ENCODE data around the gene NXPH1. TPM values are rescaled to one million over a fixed set of nuclear protein-coding genes. Genes with fewer than 3 reads are reported as not detected.
A peak's percentile ranks its signal among the peaks of the same experiment; 100 is the strongest.

The NXPH1 gene
- total and polyA plus RNA-seq, 9 of the 15 experiments (the other 6 are each of a cell fraction or from before 2014, with no cell fraction given) = 0.16 TPM; not detected in 8

DNA sequence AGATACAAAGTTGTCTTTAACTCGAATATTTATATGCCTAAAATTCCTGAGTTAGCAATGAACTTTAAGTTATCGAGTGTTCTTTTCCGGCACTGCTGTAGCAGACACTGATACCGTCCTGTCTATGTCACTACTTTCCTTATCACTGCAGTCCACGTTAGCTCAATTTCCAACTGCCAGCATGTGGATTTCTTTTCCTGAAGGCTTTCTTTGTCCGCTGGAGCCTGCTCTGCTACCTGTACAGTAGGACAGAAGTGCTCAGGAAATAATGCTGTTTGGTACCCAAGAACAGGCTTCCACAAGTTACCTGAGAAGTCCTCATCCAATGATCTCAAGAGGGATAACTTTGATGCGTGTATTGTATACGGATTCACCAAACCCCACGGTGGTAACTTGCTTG, 329.4 kb downstream of the NXPH1 start (continued):
- TF ChIP-seq SAP30 (IDR thresholded peaks at IDR 0.05; ENCODE audit: borderline replicate concordance, insufficient read depth, low read depth, low read length, poor library complexity, severe bottlenecking) = no peak
- no peak for TF ChIP-seq ZNF274 (IDR thresholded peaks at IDR 0.05; ENCODE audit: borderline replicate concordance, low read depth, low read length)
- no peak for TF ChIP-seq ZNF263 (CRISPR knock-in tag; IDR thresholded peaks at IDR 0.05; ENCODE audit: borderline replicate concordance)
- TF ChIP-seq, protein P1, sequence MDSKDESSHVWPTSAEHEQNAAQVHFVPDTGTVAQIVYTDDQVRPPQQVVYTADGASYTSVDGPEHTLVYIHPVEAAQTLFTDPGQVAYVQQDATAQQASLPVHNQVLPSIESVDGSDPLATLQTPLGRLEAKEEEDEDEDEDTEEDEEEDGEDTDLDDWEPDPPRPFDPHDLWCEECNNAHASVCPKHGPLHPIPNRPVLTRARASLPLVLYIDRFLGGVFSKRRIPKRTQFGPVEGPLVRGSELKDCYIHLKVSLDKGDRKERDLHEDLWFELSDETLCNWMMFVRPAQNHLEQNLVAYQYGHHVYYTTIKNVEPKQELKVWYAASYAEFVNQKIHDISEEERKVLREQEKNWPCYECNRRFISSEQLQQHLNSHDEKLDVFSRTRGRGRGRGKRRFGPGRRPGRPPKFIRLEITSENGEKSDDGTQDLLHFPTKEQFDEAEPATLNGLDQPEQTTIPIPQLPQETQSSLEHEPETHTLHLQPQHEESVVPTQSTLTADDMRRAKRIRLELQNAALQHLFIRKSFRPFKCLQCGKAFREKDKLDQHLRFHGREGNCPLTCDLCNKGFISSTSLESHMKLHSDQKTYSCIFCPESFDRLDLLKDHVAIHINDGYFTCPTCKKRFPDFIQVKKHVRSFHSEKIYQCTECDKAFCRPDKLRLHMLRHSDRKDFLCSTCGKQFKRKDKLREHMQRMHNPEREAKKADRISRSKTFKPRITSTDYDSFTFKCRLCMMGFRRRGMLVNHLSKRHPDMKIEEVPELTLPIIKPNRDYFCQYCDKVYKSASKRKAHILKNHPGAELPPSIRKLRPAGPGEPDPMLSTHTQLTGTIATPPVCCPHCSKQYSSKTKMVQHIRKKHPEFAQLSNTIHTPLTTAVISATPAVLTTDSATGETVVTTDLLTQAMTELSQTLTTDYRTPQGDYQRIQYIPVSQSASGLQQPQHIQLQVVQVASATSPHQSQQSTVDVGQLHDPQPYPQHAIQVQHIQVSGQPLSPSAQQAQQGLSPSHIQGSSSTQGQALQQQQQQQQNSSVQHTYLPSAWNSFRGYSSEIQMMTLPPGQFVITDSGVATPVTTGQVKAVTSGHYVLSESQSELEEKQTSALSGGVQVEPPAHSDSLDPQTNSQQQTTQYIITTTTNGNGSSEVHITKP (IDR thresholded peaks at IDR 0.05; ENCODE audit: partially characterized antibody) = no peak
- TF ChIP-seq, protein P2, sequence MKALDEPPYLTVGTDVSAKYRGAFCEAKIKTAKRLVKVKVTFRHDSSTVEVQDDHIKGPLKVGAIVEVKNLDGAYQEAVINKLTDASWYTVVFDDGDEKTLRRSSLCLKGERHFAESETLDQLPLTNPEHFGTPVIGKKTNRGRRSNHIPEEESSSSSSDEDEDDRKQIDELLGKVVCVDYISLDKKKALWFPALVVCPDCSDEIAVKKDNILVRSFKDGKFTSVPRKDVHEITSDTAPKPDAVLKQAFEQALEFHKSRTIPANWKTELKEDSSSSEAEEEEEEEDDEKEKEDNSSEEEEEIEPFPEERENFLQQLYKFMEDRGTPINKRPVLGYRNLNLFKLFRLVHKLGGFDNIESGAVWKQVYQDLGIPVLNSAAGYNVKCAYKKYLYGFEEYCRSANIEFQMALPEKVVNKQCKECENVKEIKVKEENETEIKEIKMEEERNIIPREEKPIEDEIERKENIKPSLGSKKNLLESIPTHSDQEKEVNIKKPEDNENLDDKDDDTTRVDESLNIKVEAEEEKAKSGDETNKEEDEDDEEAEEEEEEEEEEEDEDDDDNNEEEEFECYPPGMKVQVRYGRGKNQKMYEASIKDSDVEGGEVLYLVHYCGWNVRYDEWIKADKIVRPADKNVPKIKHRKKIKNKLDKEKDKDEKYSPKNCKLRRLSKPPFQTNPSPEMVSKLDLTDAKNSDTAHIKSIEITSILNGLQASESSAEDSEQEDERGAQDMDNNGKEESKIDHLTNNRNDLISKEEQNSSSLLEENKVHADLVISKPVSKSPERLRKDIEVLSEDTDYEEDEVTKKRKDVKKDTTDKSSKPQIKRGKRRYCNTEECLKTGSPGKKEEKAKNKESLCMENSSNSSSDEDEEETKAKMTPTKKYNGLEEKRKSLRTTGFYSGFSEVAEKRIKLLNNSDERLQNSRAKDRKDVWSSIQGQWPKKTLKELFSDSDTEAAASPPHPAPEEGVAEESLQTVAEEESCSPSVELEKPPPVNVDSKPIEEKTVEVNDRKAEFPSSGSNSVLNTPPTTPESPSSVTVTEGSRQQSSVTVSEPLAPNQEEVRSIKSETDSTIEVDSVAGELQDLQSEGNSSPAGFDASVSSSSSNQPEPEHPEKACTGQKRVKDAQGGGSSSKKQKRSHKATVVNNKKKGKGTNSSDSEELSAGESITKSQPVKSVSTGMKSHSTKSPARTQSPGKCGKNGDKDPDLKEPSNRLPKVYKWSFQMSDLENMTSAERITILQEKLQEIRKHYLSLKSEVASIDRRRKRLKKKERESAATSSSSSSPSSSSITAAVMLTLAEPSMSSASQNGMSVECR (CRISPR knock-in tag; IDR thresholded peaks at IDR 0.05) = no peak
- TF ChIP-seq SP2 (IDR thresholded peaks at IDR 0.05; ENCODE audit: extremely low read depth, low read depth, low read length, poor library complexity, severe bottlenecking) = no peak
- peak; percentile 33; the same call in 1 of the 2 replicates for TF ChIP-seq PHF8 (IDR thresholded peaks at IDR 0.05; ENCODE audit: borderline replicate concordance, low read length)
- no peak for TF ChIP-seq ZNF644 (tag; IDR thresholded peaks at IDR 0.05; ENCODE audit: low read depth)
- TF ChIP-seq RFX5 (IDR thresholded peaks at IDR 0.05; ENCODE audit: low read depth, low read length) = no peak
- TF ChIP-seq FOXJ2 (tag; IDR thresholded peaks at IDR 0.05) = no peak
- peak; percentile 69 for TF ChIP-seq MTA1 (IDR thresholded peaks at IDR 0.05; ENCODE audit: borderline replicate concordance)
- no peak for TF ChIP-seq CBX1 (IDR thresholded peaks at IDR 0.05; ENCODE audit: low read depth)
- TF ChIP-seq GABPB1 (CRISPR knock-in tag; IDR thresholded peaks at IDR 0.05) = no peak
- TF ChIP-seq SIRT6 (IDR thresholded peaks at IDR 0.05; ENCODE audit: low read depth, low read length) = no peak
- TF ChIP-seq SIN3B (IDR thresholded peaks at IDR 0.05; ENCODE audit: low read depth) = no peak
- peak; percentile 50 to 73; a peak in 3 of 4 replicates for TF ChIP-seq KDM1A (IDR thresholded peaks at IDR 0.05)
- TF ChIP-seq CC2D1A (IDR thresholded peaks at IDR 0.05) = peak; percentile 72; the same call in 1 of the 2 replicates
- no peak for TF ChIP-seq SIX5 (IDR thresholded peaks at IDR 0.05; ENCODE audit: borderline replicate concordance in 1 of 2, insufficient read depth in 1 of 2, low read depth in 1 of 2, low read length in 2 of 2)
- TF ChIP-seq NCOA6 (IDR thresholded peaks at IDR 0.05) = no peak
